Fibroblast of peridontal ligament (primary cell): Measurements from ENCODE around the gene MYO5B.

Experiments
- DNase-seq: peaks from one replicate; pipeline ENCODE4 v3.0.0-alpha.2; 2010; ENCODE audit errors: extremely low read depth

MYO5B gene

GRCh38 chr18:50069422-50069821 lies 125.5 kb downstream of the MYO5B start:
- no peak for DNase-seq

- no peak for DNase-seq
Measured at GRCh38 chr18:50065527-50065926, 129.4 kb downstream of the MYO5B start.

- DNase-seq = no peak
Measured at GRCh38 chr18:50065039-50065438, 129.9 kb downstream of the MYO5B start.

GRCh38 chr18:50061876-50062517 lies 132.9 kb downstream of the MYO5B start:
- DNase-seq = no peak

- DNase-seq = no peak
Measured at GRCh38 chr18:50060822-50061221, 134.1 kb downstream of the MYO5B start.

- DNase-seq = no peak
Measured at GRCh38 chr18:50058731-50059130, 136.2 kb downstream of the MYO5B start.

GRCh38 chr18:50057009-50057408 lies 137.9 kb downstream of the MYO5B start:
- no peak for DNase-seq

GRCh38 chr18:50056185-50056584 lies 138.8 kb downstream of the MYO5B start:
- DNase-seq = no peak

- DNase-seq = no peak
Measured at GRCh38 chr18:50055488-50055887, 139.5 kb downstream of the MYO5B start.

- DNase-seq = no peak
Measured at GRCh38 chr18:50053111-50053510, 141.8 kb downstream of the MYO5B start.

- no peak for DNase-seq
Measured at GRCh38 chr18:50051288-50051687, 143.7 kb downstream of the MYO5B start.

- DNase-seq = no peak
Measured at GRCh38 chr18:50045126-50045525, 149.8 kb downstream of the MYO5B start.

GRCh38 chr18:50044402-50044801 lies 150.5 kb downstream of the MYO5B start:
- DNase-seq = no peak

- DNase-seq = no peak
Measured at GRCh38 chr18:50042611-50043010, 152.3 kb downstream of the MYO5B start.

GRCh38 chr18:50039746-50040145 lies 155.2 kb downstream of the MYO5B start:
- DNase-seq = no peak

- no peak for DNase-seq
Measured at GRCh38 chr18:50038448-50038847, 156.5 kb downstream of the MYO5B start.

GRCh38 chr18:50034029-50034428 lies 160.9 kb downstream of the MYO5B start:
- DNase-seq = no peak

- DNase-seq = no peak
Measured at GRCh38 chr18:50033004-50033403, 161.9 kb downstream of the MYO5B start.

GRCh38 chr18:50030146-50030545 lies 164.8 kb downstream of the MYO5B start:
- no peak for DNase-seq

GRCh38 chr18:50027996-50028395 lies 167.0 kb downstream of the MYO5B start:
- no peak for DNase-seq

GRCh38 chr18:50024466-50024865 lies 170.5 kb downstream of the MYO5B start:
- no peak for DNase-seq

GRCh38 chr18:50022985-50023384 lies 172.0 kb downstream of the MYO5B start:
- no peak for DNase-seq

GRCh38 chr18:50014606-50015005 lies 180.3 kb downstream of the MYO5B start:
- no peak for DNase-seq
